ENCODE data around the gene SCAMP2.

SCAMP2 gene

DNA sequence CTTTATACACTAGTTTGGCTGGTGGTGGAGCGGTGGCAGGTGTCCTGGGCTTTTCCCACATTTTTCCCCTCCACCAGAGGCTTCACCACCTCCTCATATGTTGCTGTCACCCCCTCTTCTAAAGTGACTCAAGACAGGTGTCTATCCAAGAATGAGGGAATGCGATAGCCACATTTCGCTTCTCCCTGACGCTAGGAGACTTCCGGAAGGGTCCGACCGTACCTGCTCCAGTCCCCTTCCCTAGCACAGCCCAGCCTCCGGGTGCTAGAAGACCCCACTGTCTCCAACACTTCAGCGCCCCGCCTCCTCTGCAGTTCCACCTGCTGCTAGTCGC is 496 bp downstream of the SCAMP2 start:
- H3K4me3 ChIP-seq (ENCODE audit: low read depth, low read length): peak overlapping the region; percentile 90
- peak overlapping the region; percentile 86 for H3K4me2 ChIP-seq (ENCODE audit: low read length)
- peak overlapping the region; percentile 80 for H3K27ac ChIP-seq
- peak overlapping the region; percentile 46 for H3K9ac ChIP-seq
- H3K36me3 ChIP-seq (ENCODE audit: control insufficient read depth, insufficient read depth, low read length): no peaks in the 10 kb centered on the region
- H2AFZ ChIP-seq: peak overlapping the region; percentile 82
- H3K4me1 ChIP-seq: peaks cover 24% of the 10 kb centered on the region
- TF ChIP-seq, protein P1, sequence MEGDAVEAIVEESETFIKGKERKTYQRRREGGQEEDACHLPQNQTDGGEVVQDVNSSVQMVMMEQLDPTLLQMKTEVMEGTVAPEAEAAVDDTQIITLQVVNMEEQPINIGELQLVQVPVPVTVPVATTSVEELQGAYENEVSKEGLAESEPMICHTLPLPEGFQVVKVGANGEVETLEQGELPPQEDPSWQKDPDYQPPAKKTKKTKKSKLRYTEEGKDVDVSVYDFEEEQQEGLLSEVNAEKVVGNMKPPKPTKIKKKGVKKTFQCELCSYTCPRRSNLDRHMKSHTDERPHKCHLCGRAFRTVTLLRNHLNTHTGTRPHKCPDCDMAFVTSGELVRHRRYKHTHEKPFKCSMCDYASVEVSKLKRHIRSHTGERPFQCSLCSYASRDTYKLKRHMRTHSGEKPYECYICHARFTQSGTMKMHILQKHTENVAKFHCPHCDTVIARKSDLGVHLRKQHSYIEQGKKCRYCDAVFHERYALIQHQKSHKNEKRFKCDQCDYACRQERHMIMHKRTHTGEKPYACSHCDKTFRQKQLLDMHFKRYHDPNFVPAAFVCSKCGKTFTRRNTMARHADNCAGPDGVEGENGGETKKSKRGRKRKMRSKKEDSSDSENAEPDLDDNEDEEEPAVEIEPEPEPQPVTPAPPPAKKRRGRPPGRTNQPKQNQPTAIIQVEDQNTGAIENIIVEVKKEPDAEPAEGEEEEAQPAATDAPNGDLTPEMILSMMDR (IDR thresholded peaks at IDR 0.05): no peak
- no peaks in the 10 kb centered on the region for H3K9me3 ChIP-seq (ENCODE audit: control insufficient read depth, low read length)
- H3K79me2 ChIP-seq: peaks cover 16% of the 10 kb centered on the region
- H3K27me3 ChIP-seq (ENCODE audit: control insufficient read depth, insufficient read depth, low read length): no peaks in the 10 kb centered on the region

DNA sequence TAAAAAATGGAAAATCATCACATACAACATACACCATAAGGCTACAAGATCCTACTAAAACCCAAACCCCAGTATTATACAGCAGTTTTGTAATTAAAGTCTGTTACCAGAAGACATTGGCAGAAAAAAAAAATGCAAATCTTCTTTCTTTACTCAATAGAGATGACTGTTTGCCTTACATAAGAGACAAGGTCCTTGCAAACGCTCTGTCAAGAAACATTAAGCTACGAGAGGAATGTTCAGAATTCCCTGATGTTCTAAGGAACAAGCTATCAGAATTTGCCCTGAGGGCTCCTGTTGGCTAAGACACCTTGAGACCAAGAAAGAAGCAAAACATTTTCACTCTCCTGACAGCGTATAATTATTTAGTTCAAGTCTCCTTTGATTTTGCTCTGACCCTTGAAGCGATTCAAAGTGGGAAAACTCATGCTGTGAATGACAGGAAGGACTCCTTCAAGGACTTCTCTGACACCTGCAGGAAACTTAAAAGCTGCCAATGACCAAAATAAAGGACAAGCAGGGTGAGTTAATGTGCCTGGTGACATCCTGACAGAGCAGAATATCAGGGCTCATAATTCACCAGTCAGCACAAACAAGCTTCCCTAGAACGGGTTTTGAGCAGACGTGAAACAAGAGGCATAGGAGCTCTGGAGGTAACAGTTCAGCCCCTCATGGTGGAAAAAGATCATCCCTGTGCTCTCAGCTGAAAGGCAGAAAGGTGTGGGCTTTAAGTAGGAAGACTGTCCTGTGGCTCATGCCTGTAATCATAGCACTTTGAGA is 2.5 kb downstream of the SCAMP2 start:
- peaks cover 24% of the 10 kb centered on the region for H3K4me1 ChIP-seq
- TF ChIP-seq, protein P1 (IDR thresholded peaks at IDR 0.05): no peak
- H3K9ac ChIP-seq: no peak overlapping the region
- H3K27me3 ChIP-seq (ENCODE audit: control insufficient read depth, insufficient read depth, low read length): no peaks in the 10 kb centered on the region
- no peak overlapping the region for H2AFZ ChIP-seq
- H3K9me3 ChIP-seq (ENCODE audit: control insufficient read depth, low read length): no peaks in the 10 kb centered on the region
- H3K79me2 ChIP-seq: peaks cover 32% of the 10 kb centered on the region
- peak overlapping the region; percentile 69 for H3K4me2 ChIP-seq (ENCODE audit: low read length)
- peak overlapping the region; percentile 80 for H3K27ac ChIP-seq
- H3K36me3 ChIP-seq (ENCODE audit: control insufficient read depth, insufficient read depth, low read length): no peaks in the 10 kb centered on the region
- H3K4me3 ChIP-seq (ENCODE audit: low read depth, low read length): peak overlapping the region; percentile 45

DNA sequence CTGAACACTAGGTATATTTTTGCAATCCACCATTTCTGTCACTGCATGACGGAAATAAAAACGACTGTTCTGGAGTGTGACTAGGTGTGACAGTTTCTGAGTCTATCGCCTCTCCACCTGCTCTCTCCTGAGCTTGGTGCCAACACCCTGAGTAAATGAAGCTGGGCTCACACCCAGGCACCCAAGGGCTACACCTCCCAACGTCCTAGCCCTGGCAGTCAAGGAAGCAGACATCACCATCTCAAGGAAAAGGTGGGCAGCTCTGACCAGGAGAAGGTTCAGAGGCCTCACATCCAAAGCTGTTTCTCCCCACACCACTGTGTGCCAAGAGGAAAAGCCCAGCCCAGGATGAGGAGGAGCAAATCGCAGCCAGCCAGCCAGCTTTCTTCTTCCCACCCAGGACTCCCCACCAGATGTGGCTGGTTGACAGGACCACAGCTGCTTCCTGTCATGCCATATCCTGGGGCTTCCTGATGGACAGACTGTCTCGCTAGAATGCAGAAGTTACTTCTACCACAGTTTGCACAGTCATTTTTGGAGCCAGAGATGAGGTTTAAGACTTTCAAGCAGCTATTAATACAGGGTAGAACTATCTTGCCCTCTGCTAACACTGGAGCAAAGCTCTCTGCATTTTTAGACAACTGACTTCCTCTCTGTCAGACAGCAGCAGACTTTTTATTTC is 3.3 kb downstream of the SCAMP2 start:
- H3K27ac ChIP-seq: peak overlapping the region; percentile 80
- peaks cover 24% of the 10 kb centered on the region for H3K4me1 ChIP-seq
- no peak overlapping the region for H3K9ac ChIP-seq

DNA sequence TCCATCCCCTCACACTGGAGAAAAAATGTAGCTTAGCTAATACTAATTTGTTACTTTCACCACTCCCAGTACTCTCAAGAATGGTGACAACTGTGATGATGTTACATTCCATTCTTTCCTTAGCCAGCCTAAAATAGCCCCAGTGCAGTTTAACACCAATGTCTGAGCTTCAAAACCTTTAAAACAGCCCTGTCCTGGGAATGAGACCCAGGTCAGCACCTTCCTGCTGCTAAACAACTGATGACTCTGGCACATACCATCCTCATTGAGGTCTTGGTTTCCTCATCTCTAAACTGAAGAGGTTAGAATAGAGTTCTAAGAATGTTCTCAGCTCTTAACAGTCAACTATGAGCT is 3.8 kb downstream of the SCAMP2 start:
- no peaks in the 10 kb centered on the region for H3K36me3 ChIP-seq (ENCODE audit: control insufficient read depth, insufficient read depth, low read length)
- H3K4me3 ChIP-seq (ENCODE audit: low read depth, low read length): peak overlapping the region; percentile 45
- no peak overlapping the region for H2AFZ ChIP-seq
- H3K27ac ChIP-seq: peak overlapping the region; percentile 80
- H3K9ac ChIP-seq: no peak overlapping the region
- H3K27me3 ChIP-seq (ENCODE audit: control insufficient read depth, insufficient read depth, low read length): no peaks in the 10 kb centered on the region
- peaks cover 35% of the 10 kb centered on the region for H3K79me2 ChIP-seq
- TF ChIP-seq, protein P1 (IDR thresholded peaks at IDR 0.05): no peak
- no peaks in the 10 kb centered on the region for H3K9me3 ChIP-seq (ENCODE audit: control insufficient read depth, low read length)
- peaks cover 24% of the 10 kb centered on the region for H3K4me1 ChIP-seq
- H3K4me2 ChIP-seq (ENCODE audit: low read length): peak overlapping the region; percentile 69

More for the DNA sequence above, 3.3 kb downstream of the SCAMP2 start:
- peak overlapping the region; percentile 45 for H3K4me3 ChIP-seq (ENCODE audit: low read depth, low read length)
- peak overlapping the region; percentile 69 for H3K4me2 ChIP-seq (ENCODE audit: low read length)
- H3K27me3 ChIP-seq (ENCODE audit: control insufficient read depth, insufficient read depth, low read length): no peaks in the 10 kb centered on the region
- H3K79me2 ChIP-seq: peaks cover 32% of the 10 kb centered on the region
- TF ChIP-seq, protein P1 (IDR thresholded peaks at IDR 0.05): no peak
- H3K9me3 ChIP-seq (ENCODE audit: control insufficient read depth, low read length): no peaks in the 10 kb centered on the region
- H3K36me3 ChIP-seq (ENCODE audit: control insufficient read depth, insufficient read depth, low read length): no peaks in the 10 kb centered on the region
- no peak overlapping the region for H2AFZ ChIP-seq

All from parathyroid adenoma (tissue), 2 donors.